Measurements from ENCODE around the gene TRPM6. TPM values are rescaled to one million over a fixed set of nuclear protein-coding genes. Genes with fewer than 3 reads are reported as not detected.

Gene TRPM6
- total RNA-seq, 4 donors from 2014 or later, result 0.15 to 1.2 (median 0.66) TPM

DNA sequence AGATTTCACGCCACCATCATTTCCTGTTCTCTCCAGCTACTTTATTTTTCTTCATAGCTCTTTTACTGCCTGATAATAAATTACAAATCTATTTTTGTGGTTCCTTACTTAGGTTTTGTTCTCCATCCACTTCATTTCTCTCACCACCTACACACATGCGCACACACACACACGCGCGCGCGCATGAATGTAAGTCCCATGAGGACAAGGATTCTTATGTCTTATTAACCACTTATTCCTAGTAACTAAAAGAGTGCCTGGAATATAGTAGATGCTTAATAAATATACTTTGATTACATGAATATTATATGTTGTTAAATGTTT is 116.5 kb downstream of the TRPM6 start:
- 91 to 93% methylated on average over 7 of the region's 7 CpGs for WGBS, 2 donors
- TF ChIP-seq POLR2A (IDR thresholded peaks at IDR 0.05), result no peak
- TF ChIP-seq, protein P1, sequence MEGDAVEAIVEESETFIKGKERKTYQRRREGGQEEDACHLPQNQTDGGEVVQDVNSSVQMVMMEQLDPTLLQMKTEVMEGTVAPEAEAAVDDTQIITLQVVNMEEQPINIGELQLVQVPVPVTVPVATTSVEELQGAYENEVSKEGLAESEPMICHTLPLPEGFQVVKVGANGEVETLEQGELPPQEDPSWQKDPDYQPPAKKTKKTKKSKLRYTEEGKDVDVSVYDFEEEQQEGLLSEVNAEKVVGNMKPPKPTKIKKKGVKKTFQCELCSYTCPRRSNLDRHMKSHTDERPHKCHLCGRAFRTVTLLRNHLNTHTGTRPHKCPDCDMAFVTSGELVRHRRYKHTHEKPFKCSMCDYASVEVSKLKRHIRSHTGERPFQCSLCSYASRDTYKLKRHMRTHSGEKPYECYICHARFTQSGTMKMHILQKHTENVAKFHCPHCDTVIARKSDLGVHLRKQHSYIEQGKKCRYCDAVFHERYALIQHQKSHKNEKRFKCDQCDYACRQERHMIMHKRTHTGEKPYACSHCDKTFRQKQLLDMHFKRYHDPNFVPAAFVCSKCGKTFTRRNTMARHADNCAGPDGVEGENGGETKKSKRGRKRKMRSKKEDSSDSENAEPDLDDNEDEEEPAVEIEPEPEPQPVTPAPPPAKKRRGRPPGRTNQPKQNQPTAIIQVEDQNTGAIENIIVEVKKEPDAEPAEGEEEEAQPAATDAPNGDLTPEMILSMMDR (IDR thresholded peaks at IDR 0.05), result no peak
- no peak overlapping the region for H3K4me3 ChIP-seq (ENCODE audit: low read depth, poor library complexity, severe bottlenecking)
- intact Hi-C loops (cut with DNase I; ENCODE audit: low total_unique reads), result no loop called here
- DNase-seq (ENCODE audit: low spot score in 2 of 2), result no peak

- intact Hi-C loops (cut with DNase I; ENCODE audit: low total_unique reads), result no loop called here
- DNase-seq (ENCODE audit: low spot score in 2 of 2), result no peak
- no peak overlapping the region for H3K4me3 ChIP-seq (ENCODE audit: low read depth, poor library complexity, severe bottlenecking)
- TF ChIP-seq, protein P1 (IDR thresholded peaks at IDR 0.05), result no peak
- 66 to 69% methylated on average over 22 of the region's 22 CpGs for WGBS, 2 donors
Measured at GRCh38 chr9:74770508-74771261, 117.0 kb downstream of the TRPM6 start.

GRCh38 chr9:74765481-74765971 is 122.2 kb downstream of the TRPM6 start:
- no peak for DNase-seq (ENCODE audit: low spot score in 2 of 2)
- 63 to 66% methylated on average over 3 of the region's 3 CpGs for WGBS, 2 donors
- TF ChIP-seq, protein P1 (IDR thresholded peaks at IDR 0.05), result no peak
- no peak for TF ChIP-seq POLR2A (IDR thresholded peaks at IDR 0.05)
- intact Hi-C loops (cut with DNase I; ENCODE audit: low total_unique reads), result no loop called here
- H3K4me3 ChIP-seq (ENCODE audit: low read depth, poor library complexity, severe bottlenecking), result no peak overlapping the region

- no peak overlapping the region for H3K4me3 ChIP-seq (ENCODE audit: low read depth, poor library complexity, severe bottlenecking)
- TF ChIP-seq POLR2A (IDR thresholded peaks at IDR 0.05), result no peak
- TF ChIP-seq, protein P1 (IDR thresholded peaks at IDR 0.05), result no peak
- intact Hi-C loops (cut with DNase I; ENCODE audit: low total_unique reads), result no loop called here
- no peak for DNase-seq (ENCODE audit: low spot score in 2 of 2)
- WGBS, 2 donors, result 97 to 100% methylated on average over 1 of the region's 1 CpG
Measured at GRCh38 chr9:74762950-74763349, 124.8 kb downstream of the TRPM6 start.

DNA sequence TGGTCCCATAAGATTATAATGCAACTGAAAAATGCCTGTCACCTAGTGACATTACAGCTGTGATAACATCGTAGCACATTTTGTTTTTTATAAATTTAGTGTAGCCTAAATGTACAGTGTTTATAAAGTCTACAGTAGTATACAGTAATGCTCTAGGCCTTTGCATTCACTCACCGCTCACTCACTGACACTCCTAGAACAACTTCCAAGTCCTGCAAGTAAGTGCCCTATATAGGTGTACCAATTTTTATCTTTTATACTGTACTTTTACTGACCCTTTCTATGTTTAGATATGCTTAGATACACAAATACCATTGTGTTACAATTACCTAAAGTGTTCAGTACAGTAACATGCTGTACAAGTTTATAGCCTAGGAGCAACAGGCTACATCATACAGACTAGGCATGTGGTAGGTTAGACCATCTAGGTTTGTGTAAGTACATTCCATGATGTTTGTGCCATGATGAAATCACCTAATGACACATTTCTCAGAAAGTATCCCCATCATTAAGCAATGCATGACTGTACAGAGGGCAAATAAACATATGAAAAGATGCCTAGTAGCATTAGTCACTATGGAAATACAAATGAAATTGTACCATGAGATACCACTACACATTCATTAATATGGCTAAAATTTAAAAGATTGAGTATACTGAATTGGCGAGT is 127.6 kb downstream of the TRPM6 start:
- 92 to 97% methylated on average over 3 of the region's 3 CpGs for WGBS, 2 donors
- no peak overlapping the region for H3K4me3 ChIP-seq (ENCODE audit: low read depth, poor library complexity, severe bottlenecking)
- intact Hi-C loops (cut with DNase I; ENCODE audit: low total_unique reads), result no loop called here
- TF ChIP-seq, protein P1 (IDR thresholded peaks at IDR 0.05), result no peak
- no peak for TF ChIP-seq POLR2A (IDR thresholded peaks at IDR 0.05)
- no peak for DNase-seq (ENCODE audit: low spot score in 2 of 2)
